Posterior cingulate gyrus (tissue), 11 donors: ENCODE data around the gene JPH3.
"Not testable (repeated sequence)": the region's sequence is repeated elsewhere in the genome, so short reads cannot be mapped to it uniquely, and the experiment has no call there.

Experiments
- DNase-seq, 10 donors: peaks; one replicate each; pipeline versions ENCODE4 v3.0.0 to v3.0.0-alpha.2; 2020 to 2021; ENCODE audit warnings: mixed read lengths in 3 of 10
- intact Hi-C: fragments of 100-400 bp; cut with DNase I; formaldehyde crosslinking; loops from one replicate; pipeline ENCODE4 v1.15.1; 2023

The JPH3 gene

GRCh38 chr16:87571868-87572244, 30.5 kb upstream of the JPH3 start:
- intact Hi-C loops: no loop called here
- peak in 1 of 10 donors; percentile 46 for DNase-seq

DNA sequence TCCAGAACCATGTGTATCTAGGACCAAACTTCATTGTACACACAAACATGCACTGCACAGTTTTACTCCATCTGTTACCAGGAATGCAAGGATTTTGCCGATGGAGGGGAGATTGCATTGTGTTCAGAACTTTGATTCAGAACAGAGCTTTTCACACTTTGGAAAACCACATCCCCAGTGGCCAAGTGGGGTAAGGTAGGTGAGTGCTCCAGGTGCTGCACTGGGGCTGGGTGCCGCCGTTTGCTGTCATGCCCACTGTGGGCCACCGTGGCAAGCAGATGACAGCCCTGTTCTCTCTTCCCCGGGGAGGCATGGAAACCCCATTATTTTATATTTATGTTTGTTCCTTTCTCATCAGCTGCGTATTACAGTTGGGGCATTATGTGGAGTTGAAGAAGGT, 29.3 kb upstream of the JPH3 start:
- DNase-seq: no peak
- intact Hi-C loops: no loop called here

GRCh38 chr16:87575027-87575804, 27.1 kb upstream of the JPH3 start:
- DNase-seq: peak in 1 of 10 donors; percentile 29
- intact Hi-C loops: no loop called here

DNA sequence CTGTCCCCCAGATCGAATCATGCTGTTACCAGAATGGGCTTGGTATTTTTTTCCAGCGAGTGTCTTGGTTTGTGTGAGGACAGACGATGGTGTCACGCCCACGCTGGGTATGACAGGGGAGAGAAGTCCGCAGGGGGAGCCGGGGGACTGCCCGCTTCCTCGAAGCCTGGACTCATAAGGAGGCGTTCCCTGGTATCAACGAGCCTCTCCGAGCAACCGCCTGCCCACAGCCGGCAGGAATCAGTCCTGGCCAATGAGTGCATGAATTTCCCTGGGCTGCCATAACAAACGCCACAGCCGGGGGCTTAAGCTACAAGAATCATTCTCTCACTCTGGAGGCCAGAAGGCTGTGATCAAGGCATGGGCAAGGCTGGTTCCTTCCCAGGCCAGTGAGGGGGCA, 26.1 kb upstream of the JPH3 start:
- intact Hi-C loops: no loop called here
- DNase-seq: no peak

GRCh38 chr16:87578142-87578930, 24.0 kb upstream of the JPH3 start:
- intact Hi-C loops, DNase-seq: not testable (repeated sequence)

DNA sequence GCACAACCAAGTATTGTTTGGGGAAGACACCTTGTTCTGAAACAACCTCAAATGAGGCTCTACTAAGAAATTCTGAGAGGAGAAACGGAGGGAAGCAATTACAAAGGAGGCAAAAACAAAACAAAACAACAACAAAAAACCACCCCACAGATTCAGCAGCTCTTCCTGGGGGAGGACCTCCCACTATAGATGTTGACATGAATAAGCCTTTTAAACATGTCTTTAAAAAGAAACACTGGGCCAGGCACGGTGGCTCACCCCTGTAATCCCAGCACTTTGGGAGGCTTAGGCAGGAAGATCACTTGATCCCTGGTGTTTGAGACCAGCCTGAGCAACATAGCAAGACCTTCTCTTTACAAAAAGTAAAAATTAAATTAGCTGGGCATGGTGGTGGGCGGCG, 22.6 kb upstream of the JPH3 start:
- no peak for DNase-seq
- intact Hi-C loops: no loop called here

DNA sequence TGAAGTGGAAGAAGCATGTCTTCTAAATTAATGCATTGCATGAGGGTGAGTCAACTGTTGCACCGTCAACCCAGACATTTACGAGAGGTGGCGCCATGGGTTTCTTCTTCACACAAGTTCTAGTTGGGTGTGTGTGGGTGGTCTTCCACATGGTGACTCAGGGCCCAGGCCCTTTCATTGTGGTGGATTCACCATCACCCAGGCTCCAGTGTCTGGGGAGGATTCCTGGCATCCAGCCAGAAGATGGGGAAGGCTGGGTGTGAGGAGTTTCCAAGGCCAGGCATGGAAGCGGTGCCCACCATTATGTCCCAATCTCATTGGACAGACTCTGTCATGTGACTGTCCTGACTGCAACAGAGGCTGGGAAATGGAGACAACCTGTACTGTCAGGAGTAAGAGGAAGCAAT, 21.4 kb upstream of the JPH3 start:
- intact Hi-C loops: no loop called here
- no peak for DNase-seq

- no peak for DNase-seq
- intact Hi-C loops: no loop called here
These were observed 20.5 kb upstream of the JPH3 start for GRCh38 chr16:87581857-87582215.

GRCh38 chr16:87582216-87582965, 19.9 kb upstream of the JPH3 start:
- intact Hi-C loops: no loop called here
- DNase-seq: peak in 2 of 10 donors; percentile 49 to 88

- intact Hi-C loops: no loop called here
- no peak for DNase-seq
These were observed 19.4 kb upstream of the JPH3 start for GRCh38 chr16:87582966-87583325.

DNA sequence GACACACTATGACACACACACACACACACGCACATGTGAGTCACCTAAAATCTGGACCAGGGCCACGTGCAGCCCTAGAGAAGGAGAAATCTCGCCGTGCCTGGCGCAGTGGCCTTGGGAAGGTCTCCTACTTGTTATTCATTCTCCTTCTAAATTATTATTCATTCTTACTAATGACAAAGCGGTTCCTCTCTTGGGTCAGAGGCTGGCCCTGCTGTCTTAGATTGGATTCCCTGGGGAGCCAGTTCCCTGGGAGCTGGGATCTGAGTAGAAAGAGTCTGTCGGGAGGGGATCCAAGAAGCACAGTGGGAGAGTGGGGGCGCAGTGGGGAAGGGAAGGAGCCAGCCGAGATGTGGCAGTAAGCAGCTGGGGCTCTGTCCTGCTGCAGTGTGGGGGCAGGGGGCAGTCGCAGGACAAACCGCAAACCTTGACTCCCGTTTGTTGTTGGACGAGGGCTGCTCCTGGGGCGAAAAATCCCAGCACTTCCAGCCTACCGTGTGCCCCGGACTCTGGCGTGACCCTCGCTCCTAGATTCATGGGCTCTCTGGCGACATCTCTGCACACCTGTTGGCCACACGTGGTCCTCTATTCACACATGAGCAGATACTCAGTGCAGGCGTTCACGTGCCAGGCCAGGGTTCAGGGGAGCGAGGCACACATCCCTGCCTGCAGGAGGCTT, 18.7 kb upstream of the JPH3 start:
- peak in 1 of 10 donors; percentile 52 for DNase-seq
- intact Hi-C loops: no loop called here

DNA sequence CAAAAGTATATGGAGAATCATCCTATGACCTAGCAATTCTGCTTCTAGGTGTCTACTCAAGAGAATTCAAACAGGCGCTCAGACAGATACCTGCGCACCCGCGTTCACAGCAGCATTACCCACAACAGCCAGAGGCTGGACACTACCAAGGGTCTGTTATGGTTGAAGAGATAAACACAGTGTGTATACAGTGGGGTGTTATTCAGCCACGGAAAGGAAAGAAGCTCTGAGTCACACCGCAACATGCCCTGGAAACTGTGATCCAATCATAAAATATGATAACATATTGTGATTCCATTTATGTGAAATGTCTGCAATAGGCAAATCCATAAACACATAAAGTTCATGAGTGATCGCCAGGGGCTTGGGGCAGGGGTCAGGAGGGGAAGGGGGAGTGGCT, 18.0 kb upstream of the JPH3 start:
- intact Hi-C loops: no loop called here
- DNase-seq: peak in 1 of 10 donors; percentile 6

- intact Hi-C loops: loop anchor here (5.0 kb wide), 1 partner anchor 287 kb away; no protein-coding TSS in a partner anchor
- peak in 1 of 10 donors; percentile 32 for DNase-seq
These were observed 17.3 kb upstream of the JPH3 start for GRCh38 chr16:87584975-87585374.

GRCh38 chr16:87585442-87586200, 16.7 kb upstream of the JPH3 start:
- peak in 2 of 10 donors; percentile 73 to 79 for DNase-seq
- intact Hi-C loops: loop anchor here (5.0 kb wide), 1 partner anchor 287 kb away; no protein-coding TSS in a partner anchor

DNA sequence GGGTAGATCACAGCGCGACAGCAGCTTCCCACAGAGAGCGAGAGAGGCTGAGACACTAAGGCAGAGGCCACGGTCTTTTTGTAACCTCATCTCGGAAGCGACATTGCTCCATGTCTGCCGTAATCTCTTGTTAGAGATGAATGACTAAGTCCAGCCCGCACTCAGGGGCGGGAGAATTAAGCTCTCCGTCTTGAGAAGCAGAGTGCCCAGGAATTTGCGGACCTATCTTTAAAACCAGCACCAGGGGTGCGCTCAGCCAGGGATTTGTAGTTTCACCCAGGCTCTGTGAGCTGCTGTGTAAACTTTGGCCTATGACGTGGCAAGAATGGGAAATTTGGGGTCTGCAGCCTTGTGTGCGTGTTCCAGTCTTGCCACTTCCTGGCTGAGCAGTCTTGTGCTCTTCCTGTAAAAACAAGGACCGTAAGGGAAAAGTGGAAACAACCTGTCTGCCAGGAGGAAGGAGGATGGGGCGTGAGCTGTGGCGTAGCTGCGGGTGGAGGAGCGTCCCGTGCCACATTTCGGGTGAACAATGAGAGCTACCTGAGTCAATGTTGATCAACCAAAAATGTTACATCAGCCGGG, 16.0 kb upstream of the JPH3 start:
- DNase-seq: peak in 1 of 10 donors; percentile 40
- intact Hi-C loops: loop anchor here (5.0 kb wide), 1 partner anchor 286 kb away; no protein-coding TSS in a partner anchor

DNA sequence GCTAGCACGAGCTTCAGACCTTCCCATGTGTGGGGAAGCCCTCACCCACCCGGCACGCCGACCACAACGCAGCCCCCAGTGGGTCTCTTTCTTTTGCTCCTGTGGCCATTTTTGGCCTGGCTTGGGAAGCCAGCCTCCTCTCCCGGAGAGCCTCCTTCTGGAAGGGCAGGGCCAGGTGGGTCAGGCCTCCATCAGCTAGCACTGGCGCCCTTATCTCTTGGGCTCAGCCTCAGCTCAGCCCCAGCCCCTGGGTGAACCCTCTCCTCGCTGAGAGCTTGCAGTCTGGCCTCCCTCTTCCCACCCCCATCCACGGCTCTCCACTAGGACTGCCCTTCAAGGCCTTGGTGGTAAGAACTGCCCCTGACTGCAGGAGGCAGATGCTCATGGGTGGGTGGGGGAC, 14.7 kb upstream of the JPH3 start:
- intact Hi-C loops: loop anchor here (1.0 to 5.0 kb wide), 3 partner anchors 49 to 285 kb away; no protein-coding TSS in a partner anchor
- DNase-seq: peak in 1 of 10 donors; percentile 48

- intact Hi-C loops: no loop called here
- peak in 1 of 10 donors; percentile 49 for DNase-seq
These were observed 10.1 kb upstream of the JPH3 start for GRCh38 chr16:87592018-87592712.

DNA sequence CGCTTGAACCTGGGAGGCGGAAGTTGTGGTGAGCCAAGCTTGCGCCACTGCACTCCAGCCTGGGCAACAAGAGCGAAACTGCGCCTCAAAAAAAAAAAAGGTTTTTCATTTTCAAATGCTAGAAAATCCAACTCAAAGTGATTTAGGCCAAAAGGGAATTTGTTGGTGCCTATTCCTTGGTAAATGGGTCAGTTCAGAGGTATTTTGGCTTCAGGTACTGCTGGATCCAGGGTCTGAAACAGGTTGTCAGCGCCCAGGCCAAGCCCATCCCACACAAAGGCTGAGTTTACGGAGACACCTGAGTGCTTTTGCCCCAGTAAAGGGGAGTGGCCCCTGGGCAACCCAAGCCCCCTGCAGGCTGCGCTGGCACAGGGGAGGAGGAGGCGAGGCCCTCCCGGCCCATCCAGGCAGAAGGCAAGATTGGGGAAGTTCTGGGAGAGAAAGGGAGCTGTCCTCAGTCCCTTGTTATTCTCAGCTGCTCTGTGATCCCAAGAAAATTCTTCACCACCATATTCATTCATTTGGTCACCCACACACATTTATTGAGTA, 8.5 kb upstream of the JPH3 start:
- peak in 2 of 10 donors; percentile 47 to 66 for DNase-seq
- intact Hi-C loops: no loop called here
